Measurements from ENCODE around the gene PDGFB.
A peak's percentile ranks its signal among the peaks of the same experiment; 100 is the strongest.

Gene PDGFB

DNA sequence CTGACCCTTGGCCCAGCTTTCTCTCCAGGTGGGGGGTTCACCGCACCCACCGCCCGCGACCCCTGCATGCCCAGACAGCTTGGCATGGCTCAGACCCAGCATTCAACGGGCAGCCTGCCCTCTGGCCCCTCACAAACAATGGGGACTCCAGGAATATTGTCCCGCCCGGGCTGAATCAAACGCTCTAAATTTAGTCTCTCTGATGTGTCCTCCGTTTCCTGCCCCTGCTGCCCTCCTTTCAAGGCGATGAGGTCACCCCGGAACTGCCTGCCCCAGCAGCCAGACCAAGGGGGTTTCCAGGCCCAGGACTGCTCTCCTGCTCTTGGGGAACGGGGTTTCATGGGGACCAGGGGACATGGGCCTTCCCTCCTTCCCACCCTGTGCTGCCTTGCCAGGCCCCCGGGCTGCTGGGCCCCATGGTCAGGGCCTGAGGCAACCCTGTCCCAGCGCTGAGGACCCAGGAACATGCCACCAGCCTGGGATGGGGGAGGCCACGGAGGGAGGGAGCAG lies 10.1 kb upstream of the PDGFB start:
- no peaks in the 10 kb centered on the region for H3K36me3 ChIP-seq (ENCODE audit: insufficient read depth)
- peak overlapping the region; percentile 49; the same call in 1 of the 2 replicates for H3K9ac ChIP-seq
- peak overlapping the region; percentile 42; the same call in 1 of the 2 replicates for H3K27ac ChIP-seq
- peak overlapping the region; percentile 71 for H2AFZ ChIP-seq (ENCODE audit: low read depth)
- TF ChIP-seq, protein P1, sequence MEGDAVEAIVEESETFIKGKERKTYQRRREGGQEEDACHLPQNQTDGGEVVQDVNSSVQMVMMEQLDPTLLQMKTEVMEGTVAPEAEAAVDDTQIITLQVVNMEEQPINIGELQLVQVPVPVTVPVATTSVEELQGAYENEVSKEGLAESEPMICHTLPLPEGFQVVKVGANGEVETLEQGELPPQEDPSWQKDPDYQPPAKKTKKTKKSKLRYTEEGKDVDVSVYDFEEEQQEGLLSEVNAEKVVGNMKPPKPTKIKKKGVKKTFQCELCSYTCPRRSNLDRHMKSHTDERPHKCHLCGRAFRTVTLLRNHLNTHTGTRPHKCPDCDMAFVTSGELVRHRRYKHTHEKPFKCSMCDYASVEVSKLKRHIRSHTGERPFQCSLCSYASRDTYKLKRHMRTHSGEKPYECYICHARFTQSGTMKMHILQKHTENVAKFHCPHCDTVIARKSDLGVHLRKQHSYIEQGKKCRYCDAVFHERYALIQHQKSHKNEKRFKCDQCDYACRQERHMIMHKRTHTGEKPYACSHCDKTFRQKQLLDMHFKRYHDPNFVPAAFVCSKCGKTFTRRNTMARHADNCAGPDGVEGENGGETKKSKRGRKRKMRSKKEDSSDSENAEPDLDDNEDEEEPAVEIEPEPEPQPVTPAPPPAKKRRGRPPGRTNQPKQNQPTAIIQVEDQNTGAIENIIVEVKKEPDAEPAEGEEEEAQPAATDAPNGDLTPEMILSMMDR (conservative IDR thresholded peaks at IDR 0.05; ENCODE audit: low read depth, low read length): no peak
- H3K4me1 ChIP-seq (ENCODE audit: low read depth, poor library complexity, severe bottlenecking): peaks cover 32% of the 10 kb centered on the region
- no peaks in the 10 kb centered on the region for H3K79me2 ChIP-seq (ENCODE audit: insufficient read depth, low read depth)
- no peak overlapping the region for H3K4me3 ChIP-seq (IDR thresholded peaks at IDR 0.05; ENCODE audit: insufficient read depth, low read depth, low read length)
- no peaks in the 10 kb centered on the region for H4K20me1 ChIP-seq (ENCODE audit: insufficient read depth)
- H3K4me2 ChIP-seq: peak overlapping the region; percentile 78
- H3K27me3 ChIP-seq (ENCODE audit: insufficient read depth, low read depth): peaks cover 36% of the 10 kb centered on the region

- TF ChIP-seq, protein P1 (conservative IDR thresholded peaks at IDR 0.05; ENCODE audit: low read depth, low read length): no peak
- no peak overlapping the region for H3K27ac ChIP-seq
- no peak overlapping the region for H2AFZ ChIP-seq (ENCODE audit: low read depth)
- peaks cover 32% of the 10 kb centered on the region for H3K4me1 ChIP-seq (ENCODE audit: low read depth, poor library complexity, severe bottlenecking)
- no peaks in the 10 kb centered on the region for H3K79me2 ChIP-seq (ENCODE audit: insufficient read depth, low read depth)
- H3K4me3 ChIP-seq (IDR thresholded peaks at IDR 0.05; ENCODE audit: insufficient read depth, low read depth, low read length): no peak overlapping the region
- H3K9ac ChIP-seq: no peak overlapping the region
- H3K36me3 ChIP-seq (ENCODE audit: insufficient read depth): no peaks in the 10 kb centered on the region
- H4K20me1 ChIP-seq (ENCODE audit: insufficient read depth): no peaks in the 10 kb centered on the region
- H3K27me3 ChIP-seq (ENCODE audit: insufficient read depth, low read depth): peaks cover 39% of the 10 kb centered on the region
- peak overlapping the region; percentile 60; the same call in 1 of the 2 replicates for H3K4me2 ChIP-seq
Observed at GRCh38 chr22:39254122-39254521, 9.3 kb upstream of the PDGFB start.

DNA sequence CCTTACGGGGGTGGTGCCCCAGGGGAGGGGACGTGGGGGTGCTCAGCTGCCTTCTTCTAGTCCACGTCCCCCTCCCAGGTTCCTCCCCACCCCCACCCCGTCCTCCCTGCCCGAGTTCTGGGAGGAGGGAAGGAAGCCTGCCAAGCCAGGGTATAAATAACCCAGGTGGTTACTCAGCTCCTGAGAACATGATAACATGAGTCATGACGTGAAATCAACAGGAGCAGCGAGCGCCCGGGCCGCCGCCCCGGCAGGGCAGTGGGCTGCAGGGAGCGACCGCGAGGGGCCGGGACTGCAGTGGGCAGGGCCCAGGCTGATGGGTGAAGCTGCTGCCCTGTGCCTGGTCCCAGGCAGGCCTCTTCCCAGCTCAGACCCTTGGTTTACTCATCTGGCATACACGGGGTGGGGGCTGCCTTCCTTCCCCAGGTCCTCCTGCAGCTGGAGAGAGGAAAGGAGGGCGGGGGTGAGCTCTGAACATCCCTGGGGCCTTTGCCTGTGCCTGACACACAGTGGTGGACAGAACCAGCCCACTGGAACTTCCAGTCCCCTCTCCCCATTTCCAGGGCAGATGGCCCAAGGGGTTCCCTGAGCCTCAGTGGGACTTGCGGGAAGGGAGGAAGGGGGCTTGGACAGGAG lies 8.8 kb upstream of the PDGFB start:
- H3K9ac ChIP-seq: peak overlapping the region; percentile 37
- peaks cover 39% of the 10 kb centered on the region for H3K27me3 ChIP-seq (ENCODE audit: insufficient read depth, low read depth)
- peaks cover 32% of the 10 kb centered on the region for H3K4me1 ChIP-seq (ENCODE audit: low read depth, poor library complexity, severe bottlenecking)
- H3K79me2 ChIP-seq (ENCODE audit: insufficient read depth, low read depth): no peaks in the 10 kb centered on the region
- TF ChIP-seq, protein P1 (conservative IDR thresholded peaks at IDR 0.05; ENCODE audit: low read depth, low read length): no peak
- no peaks in the 10 kb centered on the region for H3K36me3 ChIP-seq (ENCODE audit: insufficient read depth)
- no peak overlapping the region for H3K4me3 ChIP-seq (IDR thresholded peaks at IDR 0.05; ENCODE audit: insufficient read depth, low read depth, low read length)
- peak overlapping the region; percentile 64; the same call in 1 of the 2 replicates for H2AFZ ChIP-seq (ENCODE audit: low read depth)
- no peaks in the 10 kb centered on the region for H4K20me1 ChIP-seq (ENCODE audit: insufficient read depth)
- H3K4me2 ChIP-seq: peak overlapping the region; percentile 60
- H3K27ac ChIP-seq: no peak overlapping the region

GRCh38 chr22:39252461-39253434 lies 8.0 kb upstream of the PDGFB start:
- Histone ChIP-seq H3K4me1 (ENCODE audit: low read depth, poor library complexity, severe bottlenecking) (peaks cover 32% of the 10 kb centered on the region), H3K27ac (no peak overlapping the region), H4K20me1 (ENCODE audit: insufficient read depth) (no peaks in the 10 kb centered on the region), H2AFZ (ENCODE audit: low read depth) (no peak overlapping the region), H3K79me2 (ENCODE audit: insufficient read depth, low read depth) (no peaks in the 10 kb centered on the region), H3K27me3 (ENCODE audit: insufficient read depth, low read depth) (peaks cover 34% of the 10 kb centered on the region), H3K4me2 (peak overlapping the region; percentile 60), H3K9ac (no peak overlapping the region), H3K4me3 (IDR thresholded peaks at IDR 0.05; ENCODE audit: insufficient read depth, low read depth, low read length) (no peak overlapping the region), H3K36me3 (ENCODE audit: insufficient read depth) (no peaks in the 10 kb centered on the region)
- TF ChIP-seq, protein P1 (conservative IDR thresholded peaks at IDR 0.05; ENCODE audit: low read depth, low read length): no peak
